Cardiac ventricle fibroblast (primary cell): ENCODE measurements around the gene SP4. TPM values are rescaled to one million over a fixed set of nuclear protein-coding genes. Genes with fewer than 3 reads are reported as not detected.

Source experiments
- total RNA-seq: library from RNA; depleted of rRNA; stranded (reverse); fragments of >200 nt; gene quantifications from 2 replicates; pipeline ENCODE4 v1.2.3, GENCODE V29; 2015

The SP4 gene
- total RNA-seq, result 1.6 and 2.6 TPM in 2 replicates

DNA sequence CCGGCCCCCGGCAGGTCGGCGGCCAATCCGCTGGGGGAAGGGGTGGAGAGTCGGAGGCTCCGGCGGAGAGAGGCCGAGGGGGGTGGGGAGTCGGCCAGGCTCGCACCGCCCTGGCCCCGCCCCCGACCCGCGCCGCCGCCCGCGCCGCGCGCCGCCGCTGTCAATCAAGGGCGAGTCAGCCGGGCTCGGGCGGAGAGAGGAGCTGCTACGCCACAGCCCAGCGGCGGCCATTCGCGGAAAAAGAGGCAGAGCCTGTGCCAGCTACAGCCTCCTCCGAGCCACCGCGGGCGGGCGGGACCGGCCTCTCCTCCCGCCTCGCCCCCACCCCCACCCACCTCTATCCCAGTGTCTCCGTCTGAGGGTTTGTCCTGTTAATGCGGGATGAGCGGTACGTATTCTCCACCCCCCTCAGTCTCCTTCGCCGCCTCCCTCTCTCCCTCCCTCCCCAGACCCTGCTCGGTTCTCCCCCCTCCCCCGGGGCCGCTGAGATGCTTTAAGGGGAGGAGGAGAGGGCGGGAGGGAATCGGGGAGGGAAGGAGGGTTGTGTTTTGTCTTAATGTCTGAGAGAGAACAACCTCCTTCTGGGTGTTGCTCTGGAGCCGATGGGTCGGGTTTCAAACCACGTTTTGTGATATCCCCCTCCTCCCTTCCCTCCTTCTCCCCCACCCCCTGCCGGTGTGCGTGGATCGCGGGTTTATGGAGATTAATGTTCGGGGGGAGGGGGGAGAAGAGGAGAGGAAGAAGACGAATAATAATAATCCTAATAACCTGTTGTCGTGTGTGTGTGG is at the start of gene SP4:
TSS of gene SP4 (plus strand) at position 213 of the 788 bp plus-strand sequence. CDS start at position 382, 169 bp downstream.

DNA sequence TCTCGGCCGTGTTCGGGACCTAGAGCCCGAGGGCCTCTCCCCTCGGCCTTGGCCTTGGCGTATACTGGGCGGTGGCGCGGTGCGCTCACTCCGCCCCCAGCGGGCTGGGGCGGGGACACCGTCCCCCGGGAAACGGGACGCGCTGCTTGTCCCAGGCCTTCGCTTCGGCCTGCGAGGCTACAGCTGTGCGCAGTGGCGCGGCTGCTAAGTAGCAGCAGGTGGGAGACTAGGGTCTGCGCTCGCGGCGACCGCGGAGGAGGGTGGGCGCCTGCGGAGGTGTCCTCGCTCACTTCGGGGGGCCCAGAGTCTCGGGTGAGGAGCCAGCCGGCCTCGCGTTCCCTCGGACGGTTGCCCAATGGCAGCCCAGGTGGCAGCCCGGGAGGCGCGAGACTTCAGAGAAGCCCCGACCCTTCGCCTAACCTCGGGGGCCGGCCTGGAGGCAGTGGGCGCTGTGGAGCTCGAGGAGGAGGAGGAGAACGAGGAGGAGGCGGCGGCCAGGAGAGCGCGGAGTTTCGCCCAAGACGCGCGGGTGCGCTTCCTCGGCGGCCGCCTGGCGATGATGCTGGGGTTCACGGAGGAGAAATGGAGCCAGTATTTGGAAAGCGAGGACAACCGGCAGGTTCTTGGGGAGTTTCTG is 115.1 kb downstream of the SP4 start, which contains the start of gene DNAH11:
TSS of gene DNAH11 (plus strand) at position 149 of the 637 bp plus-strand sequence. CDS start at position 356, 207 bp downstream.

Other genes with a start within 250 kb of the SP4 start
- gene DNAH11, start 115.0 kb downstream of the SP4 start, total RNA-seq, result not detected in 2 replicates